ENCODE results near the gene ZNF358.

Gene ZNF358

DNA sequence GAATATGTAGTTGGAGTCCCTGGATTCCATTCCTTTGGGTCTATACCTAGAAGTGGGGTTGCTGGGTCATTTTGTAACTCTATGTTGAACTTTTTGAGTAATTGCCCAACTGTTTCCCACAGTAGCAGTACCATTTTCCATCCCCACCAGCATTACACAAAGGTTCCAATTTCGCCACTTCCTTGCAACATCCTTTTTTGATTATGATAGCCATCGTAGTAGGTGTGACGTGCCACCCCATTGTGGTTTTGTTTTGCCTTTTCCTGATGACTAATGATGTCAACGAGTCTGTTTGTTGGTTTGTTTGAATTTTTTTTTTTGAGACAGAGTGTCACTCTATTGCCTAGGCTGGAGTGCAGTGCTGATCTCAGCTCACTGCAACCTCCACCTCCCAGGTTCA lies 23.8 kb upstream of the ZNF358 start:
- DNase-seq: no peak

- DNase-seq: no peak
Observed at GRCh38 chr19:7492558-7492957, 23.3 kb upstream of the ZNF358 start.

GRCh38 chr19:7494416-7495098 lies 21.3 kb upstream of the ZNF358 start:
- no peak for DNase-seq

- DNase-seq: no peak
Observed at GRCh38 chr19:7497292-7497691, 18.6 kb upstream of the ZNF358 start.

DNA sequence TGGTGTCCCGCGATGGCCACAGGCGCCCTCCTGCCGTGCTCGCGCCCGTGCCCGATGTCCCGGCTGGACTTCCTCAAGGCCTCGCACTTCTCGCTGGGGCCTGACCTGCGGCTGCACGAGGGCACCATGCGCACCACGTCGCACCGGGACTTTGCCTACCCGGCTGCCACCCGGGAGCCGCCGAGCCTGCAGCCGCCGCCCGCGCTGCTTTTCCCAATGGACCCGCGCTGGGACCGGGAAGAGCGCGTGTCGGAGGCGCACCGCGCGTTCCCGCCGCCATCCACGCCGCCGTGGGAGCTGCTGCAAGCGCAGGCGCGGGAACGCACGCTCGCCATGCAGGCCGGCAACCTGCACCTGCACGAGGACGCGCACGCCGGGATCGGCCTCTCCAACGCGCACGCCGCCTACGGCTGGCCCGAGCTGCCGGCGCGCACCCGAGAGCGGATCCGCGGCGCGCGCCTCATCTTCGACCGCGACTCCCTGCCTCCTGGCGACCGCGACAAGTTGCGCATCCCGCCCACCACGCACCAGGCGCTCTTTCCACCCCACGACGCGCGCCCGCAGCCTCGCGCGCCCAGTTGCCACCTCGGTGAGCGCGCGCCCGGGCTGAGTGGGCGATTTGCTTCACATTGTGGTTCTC lies 15.0 kb upstream of the ZNF358 start:
- no peak for DNase-seq

DNA sequence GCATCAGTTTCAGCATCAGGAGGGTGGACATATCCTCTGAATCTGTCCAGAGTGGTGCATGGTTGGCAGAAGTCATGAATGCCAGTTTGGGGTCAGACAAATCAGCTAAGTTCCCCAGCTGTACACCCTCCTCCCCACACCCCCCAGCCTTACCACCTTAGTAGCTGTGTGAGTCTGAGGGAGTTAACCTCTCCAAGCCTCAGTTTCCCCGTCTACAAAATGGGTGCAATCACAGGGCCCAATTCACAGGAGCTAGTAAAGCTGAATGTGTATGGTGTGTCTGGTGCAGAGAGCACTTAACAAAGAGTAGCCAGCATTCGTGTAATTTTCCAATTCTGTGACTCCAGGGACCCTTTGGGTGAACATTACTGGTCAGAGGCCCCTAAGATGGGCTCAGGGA lies 13.4 kb upstream of the ZNF358 start:
- no peak for DNase-seq

GRCh38 chr19:7504684-7505083 lies 11.2 kb upstream of the ZNF358 start:
- no peak for DNase-seq

GRCh38 chr19:7505288-7505681 lies 10.6 kb upstream of the ZNF358 start:
- DNase-seq: no peak

GRCh38 chr19:7505682-7506384 lies 10.1 kb upstream of the ZNF358 start:
- DNase-seq: no peak

DNA sequence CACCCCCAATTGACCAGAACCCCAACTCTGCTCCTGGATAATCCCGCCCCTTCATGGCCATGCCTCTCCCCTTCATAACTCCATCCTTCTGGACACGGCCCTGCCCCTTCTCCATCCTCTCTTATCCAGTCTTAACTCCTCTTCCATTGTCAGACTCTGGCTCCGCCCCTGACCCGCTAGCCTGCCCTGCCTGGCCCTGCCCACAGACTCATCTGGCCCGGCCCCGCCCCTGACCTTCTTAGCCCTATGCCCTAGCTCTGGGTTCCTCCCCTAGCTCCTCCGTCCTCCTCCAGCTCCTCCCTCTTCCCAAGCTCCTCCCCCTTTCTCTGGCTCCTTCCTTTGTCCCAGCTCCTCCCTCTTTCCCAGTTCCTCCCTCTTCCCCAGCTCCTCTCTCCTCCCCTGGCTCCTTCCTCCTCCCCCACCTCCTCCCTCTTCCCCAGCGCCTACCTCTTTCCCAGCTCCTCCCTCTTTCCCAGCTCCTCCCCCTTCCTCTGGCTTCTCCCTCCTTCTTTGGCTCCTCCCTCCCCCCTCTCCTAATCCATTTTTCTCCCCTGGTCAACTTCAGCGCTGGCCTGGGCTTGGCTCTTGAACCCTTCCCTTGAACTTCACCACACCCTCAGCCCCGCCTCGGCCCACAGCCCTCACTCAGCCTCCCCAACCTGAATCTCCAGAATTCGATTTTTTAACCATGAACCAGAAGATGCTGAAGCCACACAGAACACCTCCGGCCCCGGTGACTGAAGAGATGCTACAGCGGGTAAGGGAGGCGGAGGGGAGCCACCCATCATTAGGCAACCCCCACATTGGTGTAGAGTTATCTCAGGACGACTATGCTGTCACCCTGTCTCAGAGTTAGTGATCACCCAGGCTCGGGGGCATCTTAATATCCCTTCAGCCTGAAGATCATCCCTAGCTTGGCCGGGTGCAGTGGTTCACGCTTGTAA lies 9.2 kb upstream of the ZNF358 start:
- DNase-seq: no peak

GRCh38 chr19:7507884-7508283 lies 8.0 kb upstream of the ZNF358 start:
- no peak for DNase-seq

- no peak for DNase-seq
Observed at GRCh38 chr19:7509625-7510024, 6.3 kb upstream of the ZNF358 start.

- DNase-seq: no peak
Observed at GRCh38 chr19:7512400-7512851, 3.5 kb upstream of the ZNF358 start.

- DNase-seq: no peak
Observed at GRCh38 chr19:7513809-7514642, 1.9 kb upstream of the ZNF358 start.

DNA sequence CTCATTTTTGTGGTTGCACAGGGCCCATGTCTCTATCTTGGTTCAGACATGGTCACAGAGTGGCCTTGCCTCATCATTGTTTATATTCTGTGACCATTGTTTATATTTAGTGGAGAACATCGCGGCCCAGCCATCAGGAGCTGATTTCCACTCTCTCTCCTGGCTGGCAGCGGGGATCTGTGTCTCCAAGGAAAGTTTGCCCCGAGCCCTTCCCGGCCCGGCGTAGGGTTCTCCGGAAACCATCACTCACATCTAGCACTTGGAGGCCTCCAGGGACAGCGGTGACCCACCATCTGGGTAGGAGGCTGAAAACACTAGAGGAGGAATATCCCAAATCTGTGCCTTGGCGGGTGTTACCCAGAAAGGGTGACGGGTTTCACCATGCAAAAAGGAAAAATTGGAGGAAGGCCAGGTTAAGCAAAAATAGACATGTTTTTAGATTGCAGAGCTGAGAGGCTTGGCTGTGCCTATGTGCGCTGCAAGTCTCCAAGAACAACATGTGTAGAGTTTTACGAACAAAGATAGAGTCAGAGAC lies 726 bp upstream of the ZNF358 start:
- DNase-seq: no peak

GRCh38 chr19:7516333-7516732 lies 430 bp downstream of the ZNF358 start:
- no peak for DNase-seq

GRCh38 chr19:7516878-7517277 lies 975 bp downstream of the ZNF358 start:
- DNase-seq: no peak

DNA sequence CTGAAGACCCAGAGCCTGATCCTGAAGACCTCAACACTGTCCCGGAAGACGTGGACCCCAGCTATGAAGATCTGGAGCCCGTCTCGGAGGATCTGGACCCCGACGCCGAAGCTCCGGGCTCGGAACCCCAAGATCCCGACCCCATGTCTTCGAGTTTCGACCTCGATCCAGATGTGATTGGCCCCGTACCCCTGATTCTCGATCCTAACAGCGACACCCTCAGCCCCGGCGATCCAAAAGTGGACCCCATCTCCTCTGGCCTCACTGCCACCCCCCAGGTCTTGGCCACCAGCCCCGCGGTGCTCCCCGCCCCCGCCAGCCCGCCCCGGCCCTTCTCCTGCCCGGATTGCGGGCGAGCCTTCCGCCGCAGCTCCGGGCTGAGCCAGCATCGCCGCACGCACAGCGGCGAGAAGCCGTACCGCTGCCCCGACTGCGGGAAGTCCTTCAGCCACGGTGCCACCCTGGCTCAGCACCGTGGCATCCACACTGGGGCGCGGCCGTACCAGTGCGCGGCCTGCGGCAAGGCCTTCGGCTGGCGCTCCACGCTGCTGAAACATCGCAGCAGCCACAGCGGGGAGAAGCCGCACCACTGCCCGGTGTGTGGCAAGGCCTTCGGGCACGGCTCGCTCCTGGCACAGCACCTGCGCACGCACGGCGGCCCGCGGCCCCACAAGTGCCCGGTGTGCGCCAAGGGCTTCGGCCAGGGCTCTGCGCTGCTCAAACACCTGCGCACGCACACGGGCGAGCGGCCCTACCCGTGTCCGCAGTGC lies 3.6 kb downstream of the ZNF358 start:
- DNase-seq: no peak

GRCh38 chr19:7520131-7521051 lies 4.5 kb downstream of the ZNF358 start:
- no peak for DNase-seq

DNA sequence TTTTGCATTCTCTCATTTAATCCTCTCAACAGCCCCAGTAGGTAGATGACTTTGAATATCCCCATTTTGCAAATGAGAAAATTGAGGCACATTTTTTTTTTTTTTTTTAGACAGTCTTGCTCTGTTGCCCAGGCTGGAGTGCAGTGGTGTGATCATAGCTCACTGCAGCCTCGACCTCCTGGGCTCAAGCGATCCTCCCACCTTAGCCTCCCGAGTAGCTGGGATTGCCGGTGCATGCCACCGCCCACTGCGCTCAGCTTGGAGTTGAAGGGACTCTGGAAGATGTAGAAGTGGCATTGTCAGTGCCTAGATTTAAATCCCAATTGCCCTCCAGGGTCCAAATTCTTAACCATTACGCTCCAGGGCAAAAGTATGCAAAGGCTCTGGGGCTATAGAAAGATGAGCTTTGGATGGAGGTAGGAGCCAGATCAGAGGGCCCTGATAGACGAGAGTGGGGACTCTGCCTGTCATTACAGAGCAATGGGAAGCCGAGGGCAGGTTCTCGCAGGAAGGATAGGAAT lies 5.7 kb downstream of the ZNF358 start:
- no peak for DNase-seq
